T-helper 2 cell (primary cell): ENCODE data around the gene RBM33.
"Not testable (repeated sequence)": the region's sequence is repeated elsewhere in the genome, so short reads cannot be mapped to it uniquely, and the experiment has no call there.

Source experiments
- DNase-seq, 5 experiments: peaks; one replicate each; pipeline versions ENCODE4 v3.0.0 to v3.0.0-alpha.2; 2012 to 2022

The RBM33 gene

DNA sequence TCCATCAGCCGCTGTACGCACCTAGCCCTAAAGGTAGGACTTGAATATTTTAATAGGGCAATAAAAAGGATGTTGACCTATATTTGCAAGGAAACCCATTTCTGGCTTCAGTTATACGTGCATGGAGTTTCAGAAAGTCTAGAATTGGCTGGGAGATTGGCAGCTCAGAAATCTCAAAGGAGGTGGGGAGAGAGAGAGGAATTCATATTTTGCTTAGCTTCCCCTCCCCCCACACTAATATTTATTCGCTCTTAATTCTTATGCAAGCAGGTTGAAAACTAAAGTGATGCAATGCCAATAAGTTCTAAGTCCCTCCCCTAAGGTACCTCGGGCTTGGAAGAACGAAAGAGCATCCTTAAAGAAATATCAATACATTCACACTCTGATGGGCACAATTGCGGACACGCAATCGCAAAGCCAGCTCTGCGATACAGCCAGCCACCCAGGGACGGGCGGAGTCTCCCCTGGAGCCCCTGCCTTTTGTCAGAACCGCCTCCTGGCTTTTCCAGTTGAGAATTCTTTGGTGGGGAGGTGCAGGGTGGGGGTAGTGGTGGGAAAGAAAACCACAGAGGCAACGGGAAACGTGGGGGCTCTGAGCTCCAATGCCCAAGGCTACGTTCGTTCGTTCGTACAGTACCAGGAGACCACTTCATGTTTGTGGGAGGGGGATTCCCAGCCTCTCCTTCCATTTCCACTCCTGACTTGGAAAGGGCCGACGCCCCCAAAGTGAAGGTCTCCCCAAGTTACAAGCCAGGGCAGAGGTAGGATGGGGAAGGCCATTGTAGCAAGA, 166.5 kb downstream of the RBM33 start:
- DNase-seq = no peak

DNA sequence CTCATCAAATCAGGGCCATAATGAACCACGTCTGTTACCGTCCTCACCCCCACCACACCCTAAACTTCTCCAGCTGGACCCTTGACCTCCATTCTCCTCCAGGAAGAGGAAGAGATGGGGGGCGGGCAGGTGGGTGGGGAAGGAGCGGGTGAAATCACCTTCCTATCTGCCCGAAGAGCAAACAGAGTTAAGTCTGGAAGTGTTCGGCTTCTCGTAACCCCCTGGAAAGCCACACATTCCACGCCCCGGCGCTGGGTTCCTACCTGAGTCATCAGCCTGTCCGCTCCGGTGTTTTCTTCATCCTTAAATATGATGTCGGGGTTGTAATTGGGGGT, 167.1 kb downstream of the RBM33 start:
- DNase-seq = no peak

DNA sequence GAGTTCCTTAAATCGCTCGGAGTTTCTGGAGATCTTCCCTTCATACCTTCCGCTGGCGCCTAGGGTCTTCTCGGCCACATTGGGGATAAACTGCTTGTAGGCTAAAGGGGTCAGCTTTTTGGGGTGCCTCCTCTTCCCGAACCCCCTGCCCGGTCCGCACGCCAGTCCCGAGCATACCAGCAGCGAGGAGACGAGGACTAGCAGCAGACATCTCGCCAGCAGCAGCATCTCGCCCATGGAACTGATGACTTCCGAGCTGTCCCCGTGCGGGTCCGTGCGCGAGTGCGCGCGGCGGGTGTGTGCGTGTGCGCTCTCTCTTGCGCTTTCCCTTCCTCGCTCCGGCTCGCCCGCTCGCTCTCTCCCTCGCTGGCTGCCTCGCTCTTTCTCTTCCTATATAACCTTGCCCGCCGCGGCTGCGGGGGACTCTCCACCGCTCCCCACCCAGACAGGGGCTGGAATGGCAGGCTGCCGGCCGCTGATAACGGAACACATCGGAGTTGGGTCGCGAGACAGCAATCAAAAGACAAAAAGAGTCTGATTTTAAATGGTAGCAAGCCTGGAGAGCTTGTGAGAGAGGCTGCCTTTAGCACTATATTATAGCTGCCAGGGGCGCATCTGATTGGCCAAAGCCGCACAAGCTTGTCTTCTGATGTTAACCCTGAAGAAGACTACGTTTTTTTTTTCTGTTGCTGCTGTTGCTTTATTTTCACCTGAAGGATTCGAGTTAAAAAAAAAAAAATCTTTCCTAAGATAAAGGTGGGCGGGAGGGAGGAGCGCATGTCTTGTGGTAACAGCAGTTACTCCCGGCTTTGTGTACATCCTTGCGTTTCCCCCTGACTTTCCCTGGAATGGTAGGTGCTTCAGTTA, 167.7 kb downstream of the RBM33 start, which contains the start of gene SHH:
TSS of gene SHH (minus strand) at position 569 of the 867 bp plus-strand sequence. CDS start at position 228, 341 bp downstream.
- DNase-seq = peak in 1 of 5 experiments; percentile 31

DNA sequence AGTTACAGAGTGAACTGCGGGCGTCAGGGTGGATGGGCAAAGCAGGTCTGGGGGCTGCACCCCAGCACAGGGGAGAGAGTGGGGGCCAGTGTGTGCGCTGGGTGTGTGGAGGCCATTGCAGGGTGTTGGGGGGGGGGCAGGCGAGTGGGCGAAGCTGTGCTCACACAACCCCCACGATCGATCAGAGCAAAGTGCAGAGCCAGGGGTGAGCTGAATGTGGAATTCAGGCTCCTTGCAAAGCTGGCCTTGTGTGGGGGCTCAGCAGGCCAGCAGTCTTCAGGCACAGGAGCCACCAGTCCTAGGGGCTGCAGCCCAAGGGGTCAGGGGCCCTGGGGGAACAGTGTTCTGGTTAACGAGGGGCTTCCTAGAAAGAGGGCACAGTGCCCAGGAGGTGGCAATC, 168.7 kb downstream of the RBM33 start:
- DNase-seq = no peak

DNA sequence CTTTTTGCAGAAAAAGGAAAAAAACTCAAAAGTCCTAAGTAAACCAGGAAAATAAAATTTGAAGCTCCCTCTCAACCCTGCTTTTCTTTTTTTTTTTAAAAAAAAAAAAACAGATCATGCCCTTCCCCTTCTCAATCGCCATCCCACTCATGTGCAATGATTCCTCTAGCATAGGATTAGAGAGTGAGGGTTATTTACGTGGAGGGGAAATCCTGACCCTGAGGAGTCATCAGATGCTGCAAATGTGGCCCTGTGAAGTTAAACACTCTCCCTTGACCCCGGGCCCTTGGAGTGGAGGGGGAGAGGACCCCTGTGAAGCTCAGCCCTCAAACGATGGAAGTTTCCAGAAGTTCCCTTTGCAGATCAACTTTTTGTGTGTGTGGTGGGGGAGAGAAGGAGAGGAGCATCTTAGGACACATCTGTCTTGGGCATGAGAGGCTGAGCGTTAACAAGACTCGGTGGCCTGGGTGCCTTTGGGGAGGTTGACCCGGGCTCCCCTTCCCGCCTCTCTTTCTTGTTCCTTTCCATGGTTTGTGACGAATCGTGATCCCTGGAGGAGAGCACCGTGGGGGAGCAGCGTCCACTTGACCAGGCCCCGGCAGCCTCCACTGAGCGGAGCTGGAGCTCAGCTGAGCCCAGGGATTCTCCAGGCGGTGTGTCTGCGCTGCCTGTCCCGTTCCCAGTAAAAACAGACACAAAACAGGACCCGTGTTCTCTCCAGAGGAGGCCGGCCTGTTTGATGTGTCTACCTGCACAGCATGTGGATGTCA, 169.3 kb downstream of the RBM33 start:
- DNase-seq = no peak

DNA sequence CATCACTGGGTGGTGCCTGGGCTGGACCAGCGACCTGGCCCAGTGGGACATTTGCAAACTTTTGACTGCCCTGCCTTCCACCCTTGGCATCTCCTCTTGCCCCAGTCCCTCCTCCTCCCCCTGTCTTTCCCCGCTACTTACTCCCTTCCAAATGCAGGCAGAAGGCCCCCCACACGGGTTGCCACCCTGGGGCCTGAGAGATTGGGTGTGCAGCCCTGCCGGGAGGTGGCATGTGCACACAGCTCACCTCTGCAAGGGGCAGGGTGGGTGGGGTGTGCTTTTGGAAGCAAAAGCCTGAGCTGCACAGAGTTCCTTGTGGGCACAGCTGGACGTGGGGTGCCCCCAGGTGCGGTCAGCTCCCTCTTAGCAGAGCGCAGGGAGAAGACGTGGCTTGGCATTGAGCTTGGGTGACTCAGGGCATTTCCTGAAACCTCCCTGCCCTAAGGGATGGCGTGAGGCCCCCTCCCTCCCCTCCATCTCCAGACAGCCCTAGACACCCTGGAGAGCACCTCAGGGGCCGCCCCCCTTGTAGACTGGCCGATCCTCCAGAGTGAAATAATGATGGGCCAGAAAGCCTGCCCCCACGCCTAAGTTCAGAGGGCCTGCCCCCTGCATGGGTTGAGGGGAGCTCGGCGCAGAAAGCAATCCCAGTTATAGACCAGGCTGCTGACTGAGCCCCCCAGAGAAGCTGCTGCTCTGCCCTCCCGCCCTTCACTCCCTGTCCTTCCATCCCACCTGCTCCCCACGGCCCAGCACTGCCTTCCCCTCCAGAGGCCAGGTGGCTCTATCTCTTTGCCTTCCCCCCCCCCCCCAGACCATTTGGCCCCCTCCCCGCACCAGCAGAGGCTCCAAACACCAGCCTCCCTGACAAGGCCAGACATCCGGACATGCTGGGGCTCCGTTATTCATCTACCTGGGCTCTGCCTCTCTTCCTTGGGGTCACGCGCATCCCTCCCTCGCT, 170.1 kb downstream of the RBM33 start:
- no peak for DNase-seq

DNA sequence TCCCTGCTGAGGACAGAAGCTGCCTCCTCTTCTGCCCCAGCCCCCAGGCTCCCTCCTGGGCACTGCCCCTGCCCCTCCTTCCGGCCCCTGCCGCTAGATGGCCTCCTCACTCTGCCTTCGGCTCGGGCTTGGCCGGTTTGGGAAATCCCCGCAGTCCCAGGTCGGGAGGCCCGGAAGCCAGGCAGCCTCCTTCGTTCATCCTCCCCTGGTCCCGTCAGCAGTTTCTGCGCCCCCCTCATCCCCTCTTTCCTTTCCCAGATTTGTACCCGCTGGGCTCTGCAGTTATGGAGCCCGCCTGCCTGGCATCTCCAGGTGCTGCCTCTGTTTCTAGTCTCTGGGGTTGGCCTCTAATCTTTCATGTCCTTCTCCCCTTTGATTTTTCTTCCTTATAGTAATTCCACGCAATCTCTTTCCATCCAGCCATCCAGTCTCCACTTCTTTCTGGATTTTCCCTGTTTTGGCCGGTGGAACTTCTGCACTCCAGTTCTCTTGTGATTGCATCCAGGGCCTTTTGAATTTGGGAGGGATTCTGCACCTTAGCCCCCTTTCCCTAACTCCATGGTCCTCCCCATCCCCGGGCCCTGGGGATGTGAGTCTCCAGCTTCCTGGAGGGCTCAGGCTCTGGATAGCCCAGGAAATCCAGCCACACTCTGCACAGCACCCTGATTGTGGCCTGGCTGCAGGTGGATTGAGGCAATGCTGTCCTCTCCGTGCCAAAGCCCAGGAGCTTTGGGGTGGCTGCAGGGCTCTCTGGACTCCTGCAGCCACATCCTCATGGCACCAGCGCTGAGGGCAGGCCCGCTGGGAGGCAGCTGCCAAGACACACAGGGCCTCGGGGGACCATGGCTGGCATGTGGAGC, 171.1 kb downstream of the RBM33 start:
- DNase-seq = peak in 4 of 5 experiments; percentile 26 to 58 (median 35)

DNA sequence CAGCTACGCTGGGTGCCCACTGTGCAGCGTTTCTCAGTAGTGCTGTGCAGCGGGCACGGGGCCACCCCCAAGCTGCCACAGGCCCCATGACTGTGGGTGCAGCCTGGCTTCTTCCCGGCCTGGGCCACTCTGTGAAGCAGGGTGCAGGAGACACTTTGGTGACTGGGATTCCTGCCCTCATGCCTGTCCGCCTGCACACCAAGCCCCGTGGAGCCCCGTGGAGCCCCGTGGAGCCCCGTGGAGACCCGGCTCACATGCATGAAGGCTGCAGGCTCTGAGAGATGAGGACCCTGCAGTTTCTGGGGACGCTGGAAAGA, 171.7 kb downstream of the RBM33 start:
- DNase-seq = no peak

DNA sequence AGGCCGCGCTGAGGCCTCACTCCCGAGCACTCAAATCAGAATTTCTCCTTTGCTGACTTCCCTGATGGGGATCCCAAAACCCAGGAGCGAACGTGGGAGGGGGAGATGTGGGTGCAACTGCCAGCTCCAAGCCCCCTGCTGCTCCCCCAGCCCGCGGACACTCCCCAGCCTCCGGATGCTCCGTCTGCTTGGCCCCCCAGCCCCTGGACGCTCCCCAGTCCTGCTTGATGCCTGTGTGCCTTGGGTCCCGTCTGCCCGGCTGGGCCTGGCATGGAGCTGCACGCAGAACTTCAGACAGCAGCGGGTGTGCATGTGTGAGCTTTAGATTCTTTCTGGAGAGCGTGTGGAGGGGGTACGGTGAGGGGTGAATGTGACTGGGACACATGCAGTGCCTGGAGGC, 172.5 kb downstream of the RBM33 start:
- no peak for DNase-seq

DNA sequence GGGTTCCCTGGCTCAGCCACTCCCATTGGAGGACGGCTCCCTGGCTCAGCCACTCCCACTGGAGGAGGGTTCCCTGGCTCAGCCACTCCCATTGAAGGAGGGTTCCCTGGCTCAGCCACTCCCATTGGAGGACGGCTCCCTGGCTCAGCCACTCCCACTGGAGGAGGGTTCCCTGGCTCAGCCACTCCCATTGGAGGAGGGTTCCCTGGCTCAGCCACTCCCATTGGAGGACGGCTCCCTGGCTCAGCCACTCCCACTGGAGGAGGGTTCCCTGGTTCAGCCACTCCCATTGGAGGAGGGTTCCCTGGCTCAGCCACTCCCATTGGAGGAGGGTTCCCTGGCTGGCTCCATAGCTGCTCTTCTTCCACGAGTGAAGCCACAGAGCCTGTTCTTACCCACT, 173.1 kb downstream of the RBM33 start:
- not testable (repeated sequence) for DNase-seq

DNA sequence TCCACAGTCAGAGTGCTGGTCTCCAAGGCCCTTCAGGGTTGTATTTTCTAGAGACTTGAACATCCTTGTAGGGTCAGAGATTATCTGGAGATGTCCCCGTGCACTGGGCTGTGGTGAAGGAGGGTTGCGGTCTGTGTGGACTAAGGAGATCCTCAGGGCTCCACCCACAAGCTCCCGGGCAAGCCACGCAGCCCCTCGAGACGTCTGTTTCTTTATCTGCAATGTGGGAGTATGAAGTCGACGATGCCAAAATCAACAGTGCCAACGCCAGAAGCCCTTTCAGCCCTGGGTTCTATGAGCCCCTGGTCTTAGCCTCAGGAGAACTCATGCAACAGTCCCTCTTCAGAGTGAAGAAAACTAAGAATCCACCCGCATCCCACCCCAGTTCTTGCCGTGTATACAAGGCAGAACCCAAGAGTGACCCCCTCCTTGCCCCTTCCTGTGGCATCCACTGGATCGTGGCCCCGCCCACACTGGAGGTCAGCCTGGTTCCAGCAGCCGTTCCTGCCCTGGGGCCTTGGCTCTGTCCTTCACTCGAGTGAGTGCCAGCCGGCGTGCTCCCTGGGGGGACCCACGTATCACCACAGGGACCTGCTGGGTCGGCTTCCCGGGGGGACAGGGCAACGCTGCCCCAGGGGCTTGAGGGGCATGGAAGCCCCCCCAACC, 173.8 kb downstream of the RBM33 start:
- no peak for DNase-seq

DNA sequence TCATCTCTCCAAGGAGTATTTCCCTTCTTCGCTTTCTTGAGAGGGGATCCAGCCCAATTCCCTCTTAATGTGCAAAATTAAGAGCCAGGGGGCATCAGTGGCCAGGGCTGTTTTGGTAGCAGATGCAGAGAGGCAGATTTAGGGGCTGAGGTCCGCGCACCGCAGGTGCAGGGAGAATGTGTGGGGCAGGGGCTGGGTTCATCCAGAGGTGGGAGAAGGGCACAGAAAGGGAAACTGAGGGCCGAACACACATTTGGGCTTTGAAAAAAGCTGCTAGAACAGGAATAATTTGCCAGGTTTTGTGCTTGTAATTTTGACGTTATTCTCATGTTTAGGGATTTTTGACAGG, 174.3 kb downstream of the RBM33 start:
- DNase-seq = no peak

DNA sequence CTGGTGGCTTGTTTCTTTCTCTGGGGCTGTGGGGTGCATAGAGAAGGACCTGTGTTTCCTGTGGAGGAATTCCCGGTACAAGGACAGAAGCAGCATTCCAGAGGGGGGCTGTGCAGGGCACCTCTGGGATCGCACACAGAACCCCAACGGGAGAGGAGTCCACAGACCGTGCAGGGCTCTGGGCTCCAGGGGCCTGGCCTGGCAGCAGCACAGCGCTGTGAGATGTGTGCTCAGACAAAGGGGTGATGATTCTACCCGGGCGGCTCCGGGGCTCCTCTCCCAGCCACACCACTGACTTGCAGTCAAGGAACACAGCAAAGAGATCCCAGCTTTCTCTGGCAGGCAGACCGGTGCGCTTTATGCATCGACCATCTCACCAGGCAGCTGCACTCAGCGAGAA, 174.7 kb downstream of the RBM33 start:
- no peak for DNase-seq

DNA sequence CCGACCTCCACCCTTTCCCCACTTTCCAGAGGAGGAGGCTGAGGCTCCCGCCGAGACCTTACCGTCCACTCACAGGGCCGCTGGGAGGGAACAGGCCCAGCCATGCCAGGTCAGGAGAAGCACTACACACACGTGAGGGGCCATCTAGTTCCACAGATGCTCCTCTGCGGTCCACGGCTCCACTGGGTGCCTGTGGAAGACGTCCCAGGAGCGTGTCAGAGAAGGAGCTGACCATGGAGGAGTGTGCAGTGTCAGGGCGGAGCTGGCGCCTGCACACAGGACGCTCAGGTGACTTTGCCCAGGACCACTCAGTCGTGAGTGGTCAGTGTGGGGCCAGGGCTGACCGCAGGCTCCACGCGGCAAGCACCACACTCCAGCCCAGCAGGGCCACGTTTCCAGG, 175.8 kb downstream of the RBM33 start:
- no peak for DNase-seq

DNA sequence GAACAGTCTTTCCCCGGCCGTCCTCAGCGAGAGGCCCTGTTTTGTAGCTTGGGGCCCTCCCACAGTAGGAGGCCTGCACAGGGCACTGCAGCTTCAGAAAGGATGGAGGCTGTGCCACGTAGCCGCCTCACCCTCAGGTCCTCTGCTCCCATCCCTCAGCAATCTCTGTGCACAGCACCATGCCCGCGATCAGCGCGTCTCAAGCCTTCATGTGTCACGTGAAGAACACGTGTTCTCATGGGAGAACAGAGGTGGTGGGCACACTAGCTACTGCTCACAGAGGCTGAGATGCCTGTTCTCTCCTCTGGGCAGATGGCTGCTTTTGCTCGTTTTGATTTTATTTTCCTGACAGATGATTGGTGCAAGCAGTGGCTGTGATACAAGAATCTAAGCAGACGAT, 176.3 kb downstream of the RBM33 start:
- no peak for DNase-seq

DNA sequence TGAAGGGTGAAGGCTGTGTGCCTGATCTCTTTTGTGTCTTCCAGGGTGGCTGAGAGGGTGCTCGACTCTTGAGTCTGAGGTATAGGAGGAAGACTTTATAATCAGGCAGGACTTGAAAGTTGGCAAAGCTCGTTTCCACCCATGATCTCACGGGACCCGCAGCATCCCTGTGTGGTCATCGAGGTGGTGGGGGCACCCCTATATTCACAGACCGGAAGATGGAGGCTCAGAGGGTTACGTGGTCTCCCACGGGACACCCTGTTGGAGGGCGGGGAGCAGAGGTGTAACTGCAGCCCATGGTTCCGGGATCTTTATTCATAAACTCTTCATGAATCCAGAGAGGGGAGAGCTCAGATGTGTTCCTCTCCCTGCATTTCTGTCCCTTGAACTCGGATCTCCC, 177.4 kb downstream of the RBM33 start:
- no peak for DNase-seq

DNA sequence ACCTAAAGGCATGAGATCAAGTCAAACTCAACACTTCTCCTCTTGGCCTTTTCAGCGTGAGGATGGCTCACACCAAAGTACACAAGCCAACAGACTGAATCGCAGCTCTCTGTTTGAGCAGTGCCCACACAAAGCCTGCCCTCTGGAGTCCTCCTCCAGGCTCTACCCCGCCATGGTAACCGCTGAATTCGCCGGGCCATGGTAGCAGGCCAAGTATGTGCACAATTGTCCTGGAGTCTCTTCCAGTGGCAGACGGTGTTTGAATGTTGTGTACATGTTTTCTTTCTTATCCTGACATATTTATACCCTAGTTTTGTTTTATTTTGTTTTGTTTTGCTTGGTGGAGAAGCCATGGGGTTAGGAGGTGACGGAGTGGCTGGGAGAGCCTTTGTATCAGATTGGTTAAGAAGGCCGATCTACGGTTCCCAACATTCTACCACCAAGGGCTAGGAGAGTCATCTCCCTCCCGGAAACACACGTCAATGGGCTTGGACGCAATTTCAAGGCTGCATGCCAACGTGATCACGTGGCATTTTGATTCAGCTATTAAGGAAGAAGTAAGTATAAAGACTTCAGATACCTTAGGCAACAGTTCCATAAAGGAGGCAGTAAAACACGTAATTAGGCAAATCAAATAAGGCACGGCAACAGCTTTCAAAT, 179.9 kb downstream of the RBM33 start:
- no peak for DNase-seq

DNA sequence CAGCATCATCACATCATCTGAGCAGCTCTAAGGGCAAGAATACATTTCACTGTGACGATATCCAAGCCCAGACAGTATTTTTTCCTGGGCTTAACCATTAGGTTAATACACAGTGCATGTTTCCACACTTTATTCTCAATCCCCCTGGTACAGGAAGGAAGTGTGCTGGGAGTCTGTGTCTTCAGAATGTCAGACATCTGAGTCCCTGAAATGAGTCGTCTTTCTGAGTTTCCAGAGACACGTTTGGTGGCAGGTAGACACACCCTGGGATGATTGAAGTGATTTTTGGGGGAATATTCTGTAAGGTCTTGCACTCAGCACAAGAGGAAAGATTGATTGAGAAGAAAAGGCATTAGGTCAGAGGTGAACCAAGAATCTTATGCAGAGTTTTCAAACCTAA, 180.9 kb downstream of the RBM33 start:
- no peak for DNase-seq

DNA sequence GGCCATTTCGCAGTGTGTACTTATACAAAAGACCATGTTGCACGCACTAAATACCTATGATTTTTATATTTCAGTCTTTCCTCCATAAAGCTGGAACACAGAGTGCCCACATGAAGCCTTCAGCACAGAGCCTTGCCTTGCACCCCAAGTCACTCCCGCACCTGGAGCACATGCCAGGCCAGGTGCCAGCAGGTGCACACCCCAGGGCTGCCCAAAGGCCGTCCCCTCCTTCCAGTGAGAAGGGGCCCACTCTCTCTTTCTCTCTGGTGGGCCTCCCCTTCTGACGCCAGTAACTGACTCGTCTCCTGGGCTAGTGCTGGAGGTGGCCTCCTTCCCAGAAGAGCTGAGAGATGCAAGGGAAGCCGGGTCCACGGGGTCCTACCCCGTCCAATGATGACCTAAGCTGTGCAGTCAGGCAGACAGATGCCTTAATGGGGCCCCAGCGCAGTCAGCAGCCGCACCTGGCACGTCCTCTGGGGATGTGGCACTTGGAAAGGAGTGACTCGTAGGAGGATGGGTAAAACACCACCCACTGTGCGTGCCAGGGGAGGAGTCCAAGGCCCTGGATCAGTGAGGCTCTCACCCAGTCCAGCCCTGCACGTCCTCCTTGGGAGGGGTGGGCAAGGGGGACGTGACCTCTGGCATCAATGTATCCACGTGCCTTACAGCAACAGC, 185.5 kb downstream of the RBM33 start:
- no peak for DNase-seq
